Measurements from ENCODE around the gene FIBIN.

The FIBIN gene

GRCh38 chr11:27022659-27023251, 28.8 kb downstream of the FIBIN start:
- no peak for DNase-seq (ENCODE audit: low read depth, low spot score)

DNA sequence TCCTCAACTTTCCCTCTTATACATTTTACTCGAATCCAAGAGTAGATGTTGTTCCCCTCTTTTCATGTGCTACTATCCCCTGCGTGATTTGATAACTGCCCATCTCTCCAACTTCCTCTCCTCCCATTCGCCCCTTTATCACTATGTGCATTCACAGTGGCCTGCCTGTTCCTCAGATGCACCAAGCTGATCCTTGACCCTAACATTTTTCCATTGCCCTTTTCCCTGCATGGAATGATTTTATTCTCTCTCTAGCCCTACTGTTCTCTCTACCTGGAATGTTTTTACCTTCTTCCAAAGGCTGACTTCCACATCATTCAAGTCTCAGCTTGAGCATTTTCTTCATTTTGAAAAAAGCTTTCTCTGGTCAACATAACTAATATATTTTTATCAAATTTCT, 31.0 kb downstream of the FIBIN start:
- DNase-seq (ENCODE audit: low read depth, low spot score): no peak

DNA sequence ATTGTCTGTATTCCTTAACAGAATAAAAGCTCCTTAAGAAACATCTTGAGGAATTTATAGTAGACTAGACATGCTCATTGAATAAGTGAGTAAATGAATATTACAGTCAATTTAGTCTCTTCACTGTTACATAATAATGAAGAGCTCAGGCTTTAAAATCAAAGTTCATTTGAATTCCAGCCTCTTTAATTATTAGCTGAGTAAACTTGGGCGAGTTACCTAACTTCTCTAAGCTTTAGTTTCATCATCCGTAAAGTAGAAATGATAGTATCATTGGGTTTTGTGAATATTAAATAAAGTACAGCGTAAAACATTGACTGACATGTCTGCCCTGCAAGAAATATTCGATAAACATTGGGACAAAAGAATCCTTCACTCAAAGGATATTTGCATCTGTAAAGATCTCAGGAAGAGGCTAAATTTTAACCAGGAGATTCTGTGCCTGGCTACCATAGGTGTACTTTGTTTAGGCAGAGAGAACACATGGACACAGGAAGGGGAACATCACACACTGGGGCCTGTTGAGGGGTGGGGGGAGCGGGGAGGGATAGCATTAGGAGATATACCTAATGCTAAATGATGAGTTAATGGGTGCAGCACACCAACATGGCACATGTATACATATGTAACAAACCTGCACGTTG, 31.5 kb downstream of the FIBIN start:
- DNase-seq (ENCODE audit: low read depth, low spot score): no peak

GRCh38 chr11:27025957-27026733, 32.2 kb downstream of the FIBIN start:
- DNase-seq (ENCODE audit: low read depth, low spot score): no peak

DNA sequence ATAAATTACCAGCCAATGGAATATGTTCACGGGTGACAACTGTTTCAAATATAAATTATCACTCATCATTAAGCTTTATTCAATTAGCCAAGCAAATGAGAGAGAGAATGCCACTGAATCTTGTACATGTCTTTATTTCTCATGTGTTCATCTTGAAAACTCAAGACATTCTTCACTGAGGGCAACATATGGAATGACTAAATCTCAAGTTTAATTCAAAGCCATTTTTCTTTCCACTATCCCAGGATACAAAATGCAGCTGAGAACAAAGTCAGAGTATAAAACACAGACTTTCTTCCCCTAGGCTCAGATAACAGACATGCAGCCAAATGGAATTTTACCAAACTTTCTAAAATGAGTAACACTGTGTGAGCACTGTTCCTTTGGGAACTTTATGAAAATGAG, 34.7 kb downstream of the FIBIN start:
- DNase-seq (ENCODE audit: low read depth, low spot score): no peak

DNA sequence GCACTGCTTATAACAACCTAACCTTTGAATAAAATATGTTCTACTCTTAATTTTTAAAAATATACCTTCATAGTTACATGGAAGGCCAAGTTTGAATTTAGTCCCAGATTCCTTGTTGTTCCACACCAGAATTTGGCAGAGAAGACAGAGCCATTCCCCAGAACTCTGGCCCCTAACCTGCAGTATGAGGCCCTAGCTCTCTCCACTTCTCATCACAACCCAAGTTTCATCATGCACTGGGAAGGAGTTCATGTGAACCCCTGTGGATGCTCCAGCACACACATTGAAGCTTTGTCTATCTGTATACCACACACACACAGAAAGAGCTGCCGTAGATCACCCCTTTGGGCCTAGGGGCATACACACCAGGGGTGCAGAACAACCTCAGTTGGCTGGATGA, 36.1 kb downstream of the FIBIN start:
- DNase-seq (ENCODE audit: low read depth, low spot score): no peak

- DNase-seq (ENCODE audit: low read depth, low spot score): no peak
Measured at GRCh38 chr11:27031754-27032153, 37.8 kb downstream of the FIBIN start.

DNA sequence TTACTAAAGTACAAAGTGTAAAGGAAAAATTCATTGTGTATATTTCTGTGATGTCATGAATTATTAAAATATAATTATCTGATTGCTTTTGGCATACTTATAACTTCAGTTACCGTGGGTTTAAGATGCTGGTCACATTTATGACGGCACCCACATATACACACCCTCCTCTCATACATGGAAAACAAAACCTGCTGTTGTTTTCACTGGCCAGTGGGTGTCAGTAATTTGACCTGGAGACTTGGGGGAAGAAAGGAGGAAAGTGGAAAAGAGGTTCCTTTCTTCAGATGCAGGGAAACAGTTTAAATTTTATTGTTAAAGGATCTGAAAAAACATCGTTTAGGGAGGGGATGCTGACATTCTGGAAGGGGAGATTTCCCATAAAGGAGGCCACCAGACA, 46.0 kb downstream of the FIBIN start:
- DNase-seq (ENCODE audit: low read depth, low spot score): no peak

GRCh38 chr11:27040302-27041115, 46.6 kb downstream of the FIBIN start, which contains the start of gene BBOX1:
TSS of gene BBOX1 (plus strand) at chr11:27040815. CDS start at chr11:27055431, 14,616 bp downstream.
- no peak for DNase-seq (ENCODE audit: low read depth, low spot score)

DNA sequence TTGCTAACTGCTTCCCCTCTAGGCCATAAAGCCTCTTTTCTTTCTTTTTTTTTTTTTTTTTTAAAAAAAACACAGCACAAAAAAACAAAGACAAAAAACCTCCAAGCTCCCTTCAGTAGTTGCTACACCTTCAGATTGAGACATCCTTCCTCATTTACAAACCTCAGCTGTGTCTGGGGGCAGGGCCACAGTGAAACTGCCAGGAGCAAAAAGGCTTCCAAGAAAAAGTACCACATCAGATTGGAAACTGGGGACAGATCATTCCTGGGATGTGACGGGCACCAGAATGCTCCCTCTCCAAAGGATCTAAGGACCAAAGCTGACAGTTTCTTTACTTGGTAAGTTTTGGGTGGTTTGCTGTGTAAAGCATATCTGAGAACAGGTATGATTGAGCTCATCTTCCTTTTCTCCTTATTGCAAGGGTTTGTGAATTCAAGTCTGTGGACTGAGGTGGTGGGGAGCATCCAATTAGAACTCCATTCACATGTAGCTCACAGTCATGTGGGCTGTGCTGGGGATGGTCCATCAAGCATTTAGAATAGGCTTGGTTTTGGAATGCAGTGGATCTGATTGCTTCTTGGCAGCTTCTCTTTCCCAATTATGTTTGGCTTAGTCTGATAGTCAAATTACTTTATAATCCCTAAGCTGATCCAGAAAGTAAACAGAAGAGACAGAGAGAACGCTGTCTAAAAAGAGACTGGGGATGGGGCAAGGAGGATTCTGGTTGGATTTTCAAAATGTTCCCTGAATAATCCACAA, 47.4 kb downstream of the FIBIN start:
- no peak for DNase-seq (ENCODE audit: low read depth, low spot score)

Data from iPS DF 19.7 (cell line).